GM19240 (cell line): ENCODE measurements around the gene CCL21.
"Not testable (repeated sequence)": the region's sequence is repeated elsewhere in the genome, so short reads cannot be mapped to it uniquely, and the experiment has no call there.

Experiments used
- DNase-seq: peaks from one replicate; pipeline ENCODE4 v3.0.0; 2011; ENCODE audit warnings: low spot score; ENCODE audit not compliant: insufficient read length

CCL21 gene, protein sequence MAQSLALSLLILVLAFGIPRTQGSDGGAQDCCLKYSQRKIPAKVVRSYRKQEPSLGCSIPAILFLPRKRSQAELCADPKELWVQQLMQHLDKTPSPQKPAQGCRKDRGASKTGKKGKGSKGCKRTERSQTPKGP

DNA sequence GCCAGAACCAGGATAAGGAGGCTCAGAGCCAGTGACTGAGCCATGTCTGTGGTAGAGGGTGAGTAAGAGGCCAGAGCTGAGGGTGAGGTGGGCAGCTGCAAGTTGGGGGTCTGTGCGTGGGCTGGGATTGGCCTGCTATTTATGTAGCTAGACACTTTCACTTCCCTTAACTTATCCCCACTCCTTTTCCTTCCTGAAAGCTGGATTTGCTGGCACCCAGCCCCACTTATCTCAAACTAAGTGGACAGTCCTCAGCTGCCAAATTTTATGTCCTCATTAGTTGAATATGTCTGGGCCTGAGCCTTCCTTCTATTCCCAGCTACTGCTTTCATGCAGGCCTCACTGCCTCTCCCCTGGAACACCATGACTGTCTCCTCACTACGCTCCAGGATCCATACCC is at the start of gene CCL21:
CCL21 (minus strand) TSS at position 114 of the 400 bp plus-strand sequence; CDS start at position 44, 70 bp downstream.
- DNase-seq = no peak

GRCh38 chr9:34759432-34760134 is 49.6 kb upstream of the CCL21 start:
- DNase-seq = no peak

- DNase-seq = not testable (repeated sequence)
Observed at GRCh38 chr9:34750320-34750719, 40.4 kb upstream of the CCL21 start.

- DNase-seq = no peak
Observed at GRCh38 chr9:34746526-34746925, 36.6 kb upstream of the CCL21 start.

DNA sequence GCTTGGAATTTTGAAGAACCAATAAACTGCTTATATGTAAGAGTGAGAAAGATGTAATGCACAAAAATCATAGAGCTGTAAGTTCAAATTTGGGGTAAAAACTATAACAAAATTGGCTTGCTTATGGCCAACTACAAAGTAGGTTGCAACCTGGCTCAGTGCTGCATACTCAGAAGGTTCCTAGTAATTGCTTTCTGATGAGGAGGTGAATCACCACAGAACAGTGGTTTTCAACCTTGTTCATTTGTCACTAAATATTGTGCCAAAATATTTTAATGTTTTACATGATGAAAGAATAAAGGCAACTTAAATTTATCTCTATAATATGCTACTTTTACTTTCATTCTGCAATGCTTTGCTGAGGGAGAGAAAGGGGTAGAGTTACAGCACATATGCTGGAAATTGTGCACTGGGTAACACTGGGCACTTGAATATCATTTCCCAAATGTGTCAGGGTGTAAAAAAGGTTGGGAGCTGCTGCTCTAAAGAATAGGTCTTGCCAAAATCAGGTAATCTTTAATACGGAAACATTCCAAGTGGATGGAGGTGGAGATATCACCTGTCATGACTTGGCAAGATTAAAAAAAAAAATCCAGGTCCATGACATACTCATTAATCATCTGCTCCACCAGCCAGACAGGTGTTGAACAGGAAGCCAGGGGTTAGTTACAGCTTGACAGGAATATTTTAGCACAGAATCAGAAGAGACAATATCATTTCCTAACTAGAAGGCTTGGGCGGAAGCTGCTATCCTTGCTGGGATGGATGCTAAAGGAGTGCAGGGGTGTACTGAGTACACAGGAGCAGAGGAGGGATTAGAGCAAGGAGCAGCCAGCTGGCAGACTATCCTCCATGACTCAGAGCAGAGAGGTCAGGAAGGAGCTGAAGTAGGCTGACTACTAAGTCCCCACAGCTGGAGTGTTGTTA is 34.6 kb upstream of the CCL21 start:
- DNase-seq = no peak

- no peak for DNase-seq
Observed at GRCh38 chr9:34742710-34743109, 32.8 kb upstream of the CCL21 start.

DNA sequence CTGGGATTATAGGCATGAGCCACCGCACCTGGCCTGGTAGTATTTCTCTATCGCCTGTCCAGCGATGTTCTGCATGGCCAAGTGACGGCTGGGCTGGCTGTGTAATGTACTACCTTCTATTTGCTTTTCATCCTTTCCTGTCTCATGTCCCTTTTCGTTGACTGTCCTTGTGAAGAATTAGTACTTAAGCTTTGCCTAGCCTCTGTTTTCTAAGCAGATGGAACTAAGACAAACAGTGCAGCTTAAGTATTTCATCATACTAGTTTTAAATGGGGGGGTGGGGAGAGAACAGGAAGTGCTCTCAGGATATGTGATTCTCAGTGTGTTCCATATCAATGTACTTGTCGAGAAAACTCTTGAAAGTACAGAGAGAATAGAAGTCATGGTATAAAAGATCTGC is 31.7 kb upstream of the CCL21 start:
- DNase-seq = no peak

DNA sequence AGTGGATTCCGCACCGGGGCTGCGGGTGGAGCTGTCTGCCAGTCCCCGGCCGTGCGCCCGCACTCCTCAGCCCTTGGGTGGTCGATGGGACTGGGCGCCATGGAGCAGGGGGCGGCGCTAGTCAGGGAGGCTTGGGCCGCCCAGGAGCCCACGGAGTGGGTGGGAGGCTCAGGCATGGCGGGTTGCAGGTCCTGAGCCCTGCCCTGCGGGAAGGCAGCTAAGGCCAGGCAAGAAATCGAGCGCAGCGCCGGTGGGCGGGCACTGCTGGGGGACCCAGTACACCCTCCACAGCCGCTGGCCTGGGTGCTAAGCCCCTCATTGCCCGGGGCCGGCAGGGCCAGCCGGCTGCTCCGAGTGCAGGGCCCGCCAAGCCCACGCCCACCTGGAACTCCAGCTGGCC is 30.2 kb upstream of the CCL21 start:
- DNase-seq = not testable (repeated sequence)

GRCh38 chr9:34737677-34738260 is 27.8 kb upstream of the CCL21 start:
- DNase-seq = no peak

GRCh38 chr9:34734720-34735119 is 24.8 kb upstream of the CCL21 start:
- DNase-seq = no peak

DNA sequence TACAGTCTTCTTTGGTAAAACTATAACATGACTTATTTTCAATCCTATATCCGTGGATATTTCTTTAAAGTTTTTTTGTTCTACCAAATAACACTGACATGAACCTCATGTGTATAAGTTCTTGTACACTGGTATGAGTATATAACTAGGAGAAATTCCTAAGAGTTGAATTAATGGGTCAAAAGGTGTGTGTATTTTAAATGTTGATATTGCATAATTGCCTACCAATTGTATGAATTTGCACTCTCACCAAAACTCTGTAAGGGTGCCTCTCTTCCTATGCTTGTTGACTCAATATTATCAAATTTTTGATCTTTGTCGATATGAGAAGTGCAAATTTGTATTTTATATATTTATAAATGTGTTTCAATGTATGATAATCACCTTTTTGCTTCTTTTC is 22.9 kb upstream of the CCL21 start:
- DNase-seq = no peak

- no peak for DNase-seq
Observed at GRCh38 chr9:34732478-34732877, 22.5 kb upstream of the CCL21 start.

DNA sequence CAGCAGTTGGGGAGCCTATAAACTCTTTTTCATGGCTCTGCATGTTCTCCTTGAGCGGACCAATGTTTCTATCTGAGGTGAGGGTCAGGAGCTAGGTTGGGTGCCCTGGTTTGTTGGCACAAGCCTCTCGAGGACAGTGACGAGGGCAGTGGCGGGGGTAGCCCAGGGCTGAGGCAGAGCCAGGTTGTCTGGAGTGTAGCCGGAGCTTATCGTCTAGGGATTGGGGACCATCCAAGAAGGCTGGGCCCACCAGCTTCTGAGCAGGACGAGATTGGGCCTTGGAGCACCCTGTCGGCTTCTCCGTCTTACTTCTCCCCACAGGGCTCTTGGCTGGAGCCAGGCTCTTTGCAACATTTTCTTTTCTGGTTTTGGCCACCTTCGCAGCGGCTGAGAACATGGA is 13.2 kb upstream of the CCL21 start:
- DNase-seq = no peak

DNA sequence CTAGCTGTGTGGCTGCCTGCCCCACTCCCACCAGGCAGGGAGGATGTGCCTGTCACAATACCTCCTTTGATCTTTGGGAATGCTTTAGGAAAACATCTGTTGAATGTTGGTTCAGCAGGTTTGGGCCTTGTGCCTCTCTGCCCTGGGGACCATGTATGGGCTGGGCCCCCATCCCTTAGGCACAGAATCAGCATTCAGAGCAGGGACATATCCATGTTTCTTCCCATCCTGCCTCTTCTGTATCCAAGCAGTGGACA is 9.8 kb upstream of the CCL21 start:
- not testable (repeated sequence) for DNase-seq

DNA sequence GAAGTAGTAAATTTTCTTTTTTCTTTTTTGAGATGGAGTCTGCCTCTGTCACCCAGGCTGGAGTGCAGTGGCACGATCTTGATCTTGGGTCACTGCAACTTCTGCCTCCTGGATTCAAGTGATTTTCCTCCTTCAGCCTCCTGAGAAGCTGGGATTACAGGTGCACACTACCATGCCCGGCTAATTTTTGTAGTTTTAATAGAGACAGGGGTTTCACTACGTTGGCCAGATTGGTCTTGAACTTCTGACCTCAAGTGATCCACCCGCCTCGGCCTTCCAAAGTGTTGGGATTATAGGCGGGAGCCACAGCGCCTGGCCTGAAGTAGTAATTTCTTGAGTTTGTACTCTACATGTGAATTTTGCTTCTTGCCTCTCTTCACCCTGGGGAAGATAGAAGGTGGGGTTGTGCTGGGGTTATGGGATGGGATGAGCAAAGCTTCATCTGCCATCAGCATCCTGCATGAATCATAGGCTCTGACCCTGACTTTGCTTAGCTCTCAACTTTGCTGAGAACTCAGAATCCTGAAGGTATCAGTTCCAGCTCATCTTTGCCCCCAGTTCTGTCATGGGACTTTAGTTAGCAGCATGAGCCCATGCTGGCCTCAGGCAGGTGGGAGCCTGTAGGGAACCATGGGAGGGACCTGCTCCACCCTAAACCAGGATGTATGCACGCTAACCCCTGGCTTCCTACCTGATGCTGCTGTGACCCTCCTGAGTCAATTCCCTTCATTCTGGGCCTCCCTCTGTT is 9.3 kb upstream of the CCL21 start:
- no peak for DNase-seq

- DNase-seq = no peak
Observed at GRCh38 chr9:34717996-34718614, 8.2 kb upstream of the CCL21 start.

DNA sequence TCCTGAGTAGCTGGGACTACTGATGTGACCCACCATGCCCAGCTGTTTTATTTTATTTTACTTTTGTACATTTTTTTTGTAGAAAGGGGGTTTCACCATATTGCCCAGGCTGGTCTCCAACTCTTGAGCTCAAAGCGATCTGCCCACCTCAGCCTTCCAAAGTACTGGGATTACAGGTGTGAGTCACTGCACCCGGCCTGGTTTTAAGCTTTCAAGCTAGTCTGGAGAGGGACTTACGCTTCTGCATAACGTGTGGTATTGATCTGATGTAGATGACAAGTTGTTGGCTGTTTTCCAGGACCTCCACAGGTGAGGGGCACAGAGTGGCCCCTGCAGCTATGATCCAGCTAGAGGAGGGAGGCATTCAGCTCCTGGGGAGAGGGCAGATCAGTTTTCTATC is 6.8 kb upstream of the CCL21 start:
- no peak for DNase-seq

DNA sequence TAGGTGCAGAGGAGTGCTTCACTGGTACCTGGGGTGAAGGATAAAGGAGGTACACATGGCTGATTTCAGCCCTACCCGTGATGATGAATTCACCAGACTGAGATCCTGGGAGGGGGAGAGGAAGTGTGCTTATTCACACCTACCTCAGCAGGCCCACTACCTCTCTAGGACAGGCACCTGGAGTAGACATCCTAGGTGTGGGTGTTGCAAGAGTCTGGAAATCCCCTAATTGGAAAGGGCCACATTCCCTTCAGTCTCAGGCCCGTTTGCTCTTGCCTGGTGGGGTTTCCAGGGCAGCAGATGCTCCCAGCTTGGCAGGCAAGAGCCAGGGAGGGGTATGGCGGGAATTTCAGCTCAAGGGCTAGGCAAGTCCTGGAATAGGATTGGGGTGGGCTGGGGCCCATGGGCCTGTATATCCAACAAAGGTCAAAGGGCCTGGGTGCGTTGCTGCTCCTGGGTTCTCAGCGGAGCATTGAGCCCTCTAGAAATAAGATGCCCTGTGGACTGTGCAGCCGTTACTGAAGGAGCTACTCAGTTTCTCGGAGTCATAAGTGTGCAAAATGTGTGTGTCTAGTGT is 5.8 kb upstream of the CCL21 start:
- DNase-seq = no peak

- DNase-seq = no peak
Observed at GRCh38 chr9:34714007-34714406, 4.1 kb upstream of the CCL21 start.

DNA sequence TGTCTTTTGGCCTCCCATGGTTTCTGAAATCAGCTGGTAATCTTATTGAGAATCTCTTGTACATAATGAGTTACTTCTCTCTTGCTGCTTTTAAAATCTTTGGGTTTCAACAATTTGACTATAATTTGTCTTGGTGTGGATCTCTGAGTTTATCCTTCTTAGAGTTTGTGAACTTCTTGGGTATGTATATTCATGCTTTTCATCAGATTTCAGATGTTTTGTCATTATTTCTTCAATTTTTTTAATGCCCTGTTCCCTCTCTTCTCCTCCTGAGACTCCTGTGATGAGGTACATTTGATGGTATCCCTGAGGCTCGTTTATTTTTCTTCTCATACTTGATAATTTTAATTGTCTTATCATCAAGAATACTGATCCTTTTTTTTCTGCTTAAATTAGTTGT is 2.2 kb upstream of the CCL21 start:
- no peak for DNase-seq
